NCI-H524 treated with DMSO at 0.1 percent for 48 hours (cell line): ENCODE data around the gene CYP8B1.
A peak's percentile ranks its signal among the peaks of the same experiment; 100 is the strongest.

Experiments used
- DNase-seq: peaks from one replicate; lab custom pipeline; 2025; lab: John Stamatoyannopoulos, UW

Gene CYP8B1

GRCh38 chr3:42875325-42876151, at the start of gene CYP8B1:
Gene CYP8B1 (minus strand): TSS chr3:42875879. CDS start chr3:42875816, 63 bp downstream.
- no peak for DNase-seq

GRCh38 chr3:42923606-42924005, 47.9 kb upstream of the CYP8B1 start:
- no peak for DNase-seq

- DNase-seq, result no peak
Observed at GRCh38 chr3:42914771-42915515, 39.3 kb upstream of the CYP8B1 start.

GRCh38 chr3:42911551-42911950, 35.9 kb upstream of the CYP8B1 start:
- no peak for DNase-seq

- no peak for DNase-seq
Observed at GRCh38 chr3:42908675-42909074, 33.0 kb upstream of the CYP8B1 start.

- no peak for DNase-seq
Observed at GRCh38 chr3:42906848-42907183, 31.1 kb upstream of the CYP8B1 start.

- no peak for DNase-seq
Observed at GRCh38 chr3:42906070-42906847, 30.6 kb upstream of the CYP8B1 start, which contains the start of gene ZNF662. Gene ZNF662 (plus strand): TSS chr3:42906142. CDS start chr3:42908115, 1,973 bp downstream.

GRCh38 chr3:42905740-42906069, 30.0 kb upstream of the CYP8B1 start:
- DNase-seq, result no peak

- DNase-seq, result no peak
Observed at GRCh38 chr3:42904076-42904475, 28.4 kb upstream of the CYP8B1 start.

GRCh38 chr3:42902257-42902656, 26.6 kb upstream of the CYP8B1 start:
- no peak for DNase-seq

GRCh38 chr3:42901073-42901415, 25.4 kb upstream of the CYP8B1 start:
- DNase-seq, result peak; percentile 79

- DNase-seq, result peak; percentile 60
Observed at GRCh38 chr3:42900226-42901072, 24.8 kb upstream of the CYP8B1 start.

GRCh38 chr3:42898896-42899675, 23.4 kb upstream of the CYP8B1 start:
- peak; percentile 98 for DNase-seq

GRCh38 chr3:42895580-42895868, 19.8 kb upstream of the CYP8B1 start:
- DNase-seq, result no peak

GRCh38 chr3:42894698-42895579, 19.3 kb upstream of the CYP8B1 start:
- no peak for DNase-seq

GRCh38 chr3:42892807-42893206, 17.1 kb upstream of the CYP8B1 start:
- no peak for DNase-seq

GRCh38 chr3:42892169-42892568, 16.5 kb upstream of the CYP8B1 start:
- DNase-seq, result no peak

GRCh38 chr3:42891042-42891441, 15.4 kb upstream of the CYP8B1 start:
- no peak for DNase-seq

GRCh38 chr3:42887084-42887483, 11.4 kb upstream of the CYP8B1 start:
- DNase-seq, result no peak

GRCh38 chr3:42886294-42886822, 10.7 kb upstream of the CYP8B1 start:
- DNase-seq, result no peak
